Nephron (organoid): Measurements from ENCODE around the gene ANKRD42.

Experiments used
- H3K27ac Mint-ChIP-seq, 3 experiments: 2 replicates each; pipeline ENCODE4 v1.8.0; 2020; ENCODE audit warnings: mixed read lengths in 3 of 3, mild to moderate bottlenecking in 2 of 3, moderate library complexity in 1 of 3
- H3K27me3 Mint-ChIP-seq: 2 replicates; pipeline ENCODE4 v1.8.0; 2021; ENCODE audit warnings: low read depth, mild to moderate bottlenecking, moderate library complexity, mixed read lengths
- H3K36me3 Mint-ChIP-seq: 2 replicates; pipeline ENCODE4 v1.8.0; 2020; ENCODE audit warnings: low read depth, mixed read lengths
- H3K4me1 Mint-ChIP-seq: 2 replicates; pipeline ENCODE4 v1.8.0; 2020; ENCODE audit warnings: mixed read lengths
- H3K4me3 Mint-ChIP-seq, 3 experiments: 2 replicates each; pipeline ENCODE4 v1.8.0; 2020; ENCODE audit warnings: mild to moderate bottlenecking in 3 of 3, mixed read lengths in 3 of 3, moderate library complexity in 2 of 3
- H3K9me3 Mint-ChIP-seq: 2 replicates; pipeline ENCODE4 v1.8.0; 2020; ENCODE audit warnings: mixed read lengths
- CTCF ChIP-seq, 3 experiments: fragments of 200-600 bp; sonication (generic); IDR thresholded peaks; one replicate each; pipeline ENCODE4 v1.5.0; 2021; ENCODE audit warnings: antibody characterized with exemption in 3 of 3; ENCODE audit not compliant: unreplicated experiment in 3 of 3

Gene ANKRD42

GRCh38 chr11:83168756-83169155, 24.8 kb upstream of the ANKRD42 start:
- no peaks in the 10 kb centered on the region for H3K27me3 Mint-ChIP-seq
- H3K4me1 Mint-ChIP-seq, result peaks cover 25% of the 10 kb centered on the region
- no peak overlapping the region for H3K4me3 Mint-ChIP-seq
- peaks cover 14% of the 10 kb centered on the region for H3K9me3 Mint-ChIP-seq
- H3K36me3 Mint-ChIP-seq, result peaks cover 81% of the 10 kb centered on the region
- no peak overlapping the region for H3K27ac Mint-ChIP-seq
- TF ChIP-seq CTCF (IDR thresholded peaks at IDR 0.05; ENCODE audit: unreplicated experiment in 3 of 3), result no peak

GRCh38 chr11:83170865-83171264, 22.6 kb upstream of the ANKRD42 start:
- Mint-ChIP-seq H3K27me3 (no peaks in the 10 kb centered on the region), H3K27ac (no peak overlapping the region), H3K4me1 (peaks cover 25% of the 10 kb centered on the region), H3K4me3 (peak overlapping the region in 2 of 3 experiments; percentile 18 to 35), H3K36me3 (peaks cover 75% of the 10 kb centered on the region), H3K9me3 (peaks cover 10% of the 10 kb centered on the region)
- TF ChIP-seq CTCF (IDR thresholded peaks at IDR 0.05; ENCODE audit: unreplicated experiment in 3 of 3), result no peak

- no peak for TF ChIP-seq CTCF (IDR thresholded peaks at IDR 0.05; ENCODE audit: unreplicated experiment in 3 of 3)
- no peak overlapping the region for H3K27ac Mint-ChIP-seq
- peaks cover 3% of the 10 kb centered on the region for H3K9me3 Mint-ChIP-seq
- H3K27me3 Mint-ChIP-seq, result no peaks in the 10 kb centered on the region
- H3K36me3 Mint-ChIP-seq, result peaks cover 73% of the 10 kb centered on the region
- peaks cover 25% of the 10 kb centered on the region for H3K4me1 Mint-ChIP-seq
- no peak overlapping the region for H3K4me3 Mint-ChIP-seq
Observed at GRCh38 chr11:83172551-83172950, 21.0 kb upstream of the ANKRD42 start.

- Mint-ChIP-seq H3K27ac (no peak overlapping the region), H3K9me3 (no peaks in the 10 kb centered on the region), H3K36me3 (peaks cover 62% of the 10 kb centered on the region), H3K27me3 (no peaks in the 10 kb centered on the region), H3K4me1 (peaks cover 25% of the 10 kb centered on the region), H3K4me3 (no peak overlapping the region)
- TF ChIP-seq CTCF (IDR thresholded peaks at IDR 0.05; ENCODE audit: unreplicated experiment in 3 of 3), result no peak
Observed at GRCh38 chr11:83174008-83174407, 19.5 kb upstream of the ANKRD42 start.

GRCh38 chr11:83175815-83176214, 17.7 kb upstream of the ANKRD42 start:
- no peaks in the 10 kb centered on the region for H3K9me3 Mint-ChIP-seq
- peaks cover 13% of the 10 kb centered on the region for H3K4me1 Mint-ChIP-seq
- H3K36me3 Mint-ChIP-seq, result peaks cover 57% of the 10 kb centered on the region
- H3K27me3 Mint-ChIP-seq, result no peaks in the 10 kb centered on the region
- H3K27ac Mint-ChIP-seq, result no peak overlapping the region
- TF ChIP-seq CTCF (IDR thresholded peaks at IDR 0.05; ENCODE audit: unreplicated experiment in 3 of 3), result no peak
- no peak overlapping the region for H3K4me3 Mint-ChIP-seq

GRCh38 chr11:83181815-83182214, 11.7 kb upstream of the ANKRD42 start:
- H3K4me3 Mint-ChIP-seq, result no peak overlapping the region
- TF ChIP-seq CTCF (IDR thresholded peaks at IDR 0.05; ENCODE audit: unreplicated experiment in 3 of 3), result no peak
- H3K4me1 Mint-ChIP-seq, result no peaks in the 10 kb centered on the region
- H3K9me3 Mint-ChIP-seq, result no peaks in the 10 kb centered on the region
- H3K36me3 Mint-ChIP-seq, result peaks cover 60% of the 10 kb centered on the region
- no peak overlapping the region for H3K27ac Mint-ChIP-seq
- no peaks in the 10 kb centered on the region for H3K27me3 Mint-ChIP-seq
